Gastroesophageal sphincter (tissue), 3 donors: ENCODE data around the gene MED27.

Experiments used
- CTCF ChIP-seq, 4 experiments: fragments of 200-600 bp in 2 of 4; fragments of 450-650 bp in 2 of 4; sonication (generic) in 1 of 4; IDR thresholded peaks; one replicate each; pipeline ENCODE4 v1.5.1; 2017 to 2019; ENCODE audit warnings: antibody characterized with exemption in 4 of 4, mild to moderate bottlenecking in 2 of 4, moderate library complexity in 2 of 4
- POLR2A ChIP-seq, 2 donors: fragments of 450-650 bp; IDR thresholded peaks; one replicate each; pipeline ENCODE4 v1.6.1; 2017; ENCODE audit warnings: antibody characterized with exemption in 2 of 2, mild to moderate bottlenecking in 2 of 2, moderate library complexity in 1 of 2

- TF ChIP-seq CTCF (IDR thresholded peaks at IDR 0.05) (no peak), POLR2A (IDR thresholded peaks at IDR 0.05) (no peak)
Observed at GRCh38 chr9:131954299-131954698, 125.4 kb downstream of the MED27 start.
